Brain pericyte (primary cell): ENCODE results near the gene PHF21A.
"Not testable (repeated sequence)": the region's sequence is repeated elsewhere in the genome, so short reads cannot be mapped to it uniquely, and the experiment has no call there.

Experiments
- DNase-seq: peaks from one replicate; pipeline ENCODE4 v3.0.0-alpha.2; 2012; ENCODE audit warnings: low read depth, low spot score

PHF21A gene

GRCh38 chr11:46036009-46036408 is 85.2 kb downstream of the PHF21A start:
- DNase-seq: no peak

GRCh38 chr11:46034041-46034440 is 87.2 kb downstream of the PHF21A start:
- DNase-seq: no peak

GRCh38 chr11:46026606-46027293 is 94.5 kb downstream of the PHF21A start:
- no peak for DNase-seq

GRCh38 chr11:46020084-46020599 is 101.1 kb downstream of the PHF21A start:
- no peak for DNase-seq

- DNase-seq: no peak
Observed at GRCh38 chr11:46018651-46019050, 102.6 kb downstream of the PHF21A start.

GRCh38 chr11:46017341-46017740 is 103.9 kb downstream of the PHF21A start:
- no peak for DNase-seq

GRCh38 chr11:46015941-46016340 is 105.3 kb downstream of the PHF21A start:
- no peak for DNase-seq

GRCh38 chr11:46014168-46014567 is 107.1 kb downstream of the PHF21A start:
- DNase-seq: not testable (repeated sequence)

GRCh38 chr11:46012185-46012584 is 109.1 kb downstream of the PHF21A start:
- no peak for DNase-seq

- no peak for DNase-seq
Observed at GRCh38 chr11:46010100-46010499, 111.2 kb downstream of the PHF21A start.

- no peak for DNase-seq
Observed at GRCh38 chr11:46009647-46010046, 111.6 kb downstream of the PHF21A start.

- peak; percentile 41 for DNase-seq
Observed at GRCh38 chr11:46006418-46007070, 114.7 kb downstream of the PHF21A start.

GRCh38 chr11:46003572-46003971 is 117.7 kb downstream of the PHF21A start:
- no peak for DNase-seq

- DNase-seq: no peak
Observed at GRCh38 chr11:46002189-46002588, 119.1 kb downstream of the PHF21A start.

- DNase-seq: no peak
Observed at GRCh38 chr11:46001448-46001914, 119.8 kb downstream of the PHF21A start.

GRCh38 chr11:45997599-45997998 is 123.7 kb downstream of the PHF21A start:
- no peak for DNase-seq

- DNase-seq: no peak
Observed at GRCh38 chr11:45995342-45995734, 125.9 kb downstream of the PHF21A start.

- DNase-seq: no peak
Observed at GRCh38 chr11:45994371-45995341, 126.6 kb downstream of the PHF21A start.

- DNase-seq: no peak
Observed at GRCh38 chr11:45993531-45994001, 127.7 kb downstream of the PHF21A start.

- no peak for DNase-seq
Observed at GRCh38 chr11:45988921-45989320, 132.3 kb downstream of the PHF21A start.

GRCh38 chr11:45985212-45985611 is 136.0 kb downstream of the PHF21A start:
- DNase-seq: no peak

GRCh38 chr11:45984192-45984591 is 137.1 kb downstream of the PHF21A start:
- no peak for DNase-seq
